HG02885 (cell line): Measurements from ENCODE around the gene DGCR8.
"Not testable (repeated sequence)": the region's sequence is repeated elsewhere in the genome, so short reads cannot be mapped to it uniquely, and the experiment has no call there.

ENCODE experiments used
- ATAC-seq: cut with Tn5 transposase; IDR thresholded peaks from one replicate; pipeline ENCODE4 v1.9.1; 2021; ENCODE audit warnings: mild to moderate bottlenecking; ENCODE audit not compliant: unreplicated experiment, poor library complexity

Gene DGCR8

DNA sequence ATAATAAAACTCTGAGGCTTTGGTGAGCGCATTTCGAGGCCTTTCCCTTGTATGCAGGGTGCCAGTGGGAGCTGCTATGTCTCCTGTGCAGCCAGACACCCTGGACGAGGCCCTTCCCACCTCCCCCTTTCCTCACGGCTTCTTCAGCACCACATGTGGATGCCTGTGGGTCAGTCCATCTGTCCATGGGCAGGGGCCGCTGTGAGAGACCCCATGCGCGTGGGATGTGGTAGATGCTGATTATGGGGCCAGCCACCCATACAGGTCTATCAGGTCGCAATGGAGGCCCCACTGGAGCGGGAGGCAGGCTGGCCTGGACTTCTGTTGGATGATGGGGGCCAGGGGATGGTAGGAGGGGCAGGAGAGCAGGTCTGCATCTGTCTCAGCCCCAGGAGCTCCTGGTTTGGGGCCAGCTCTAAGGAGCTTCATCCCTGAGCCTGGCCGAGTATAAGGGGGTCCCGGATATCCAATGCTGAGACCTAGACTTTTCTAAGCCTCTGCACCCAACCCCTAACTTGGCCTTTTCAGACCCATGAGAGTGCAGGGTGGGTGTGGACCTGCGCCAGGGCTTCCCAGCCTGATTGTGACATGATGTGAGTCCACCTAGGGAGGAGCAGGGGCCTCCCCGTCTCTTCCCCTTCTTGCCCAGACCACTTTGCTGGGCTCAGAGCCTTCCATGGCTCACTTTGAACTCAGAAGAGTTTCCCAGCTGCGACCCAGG, 14.0 kb upstream of the DGCR8 start:
- ATAC-seq: no peak

DNA sequence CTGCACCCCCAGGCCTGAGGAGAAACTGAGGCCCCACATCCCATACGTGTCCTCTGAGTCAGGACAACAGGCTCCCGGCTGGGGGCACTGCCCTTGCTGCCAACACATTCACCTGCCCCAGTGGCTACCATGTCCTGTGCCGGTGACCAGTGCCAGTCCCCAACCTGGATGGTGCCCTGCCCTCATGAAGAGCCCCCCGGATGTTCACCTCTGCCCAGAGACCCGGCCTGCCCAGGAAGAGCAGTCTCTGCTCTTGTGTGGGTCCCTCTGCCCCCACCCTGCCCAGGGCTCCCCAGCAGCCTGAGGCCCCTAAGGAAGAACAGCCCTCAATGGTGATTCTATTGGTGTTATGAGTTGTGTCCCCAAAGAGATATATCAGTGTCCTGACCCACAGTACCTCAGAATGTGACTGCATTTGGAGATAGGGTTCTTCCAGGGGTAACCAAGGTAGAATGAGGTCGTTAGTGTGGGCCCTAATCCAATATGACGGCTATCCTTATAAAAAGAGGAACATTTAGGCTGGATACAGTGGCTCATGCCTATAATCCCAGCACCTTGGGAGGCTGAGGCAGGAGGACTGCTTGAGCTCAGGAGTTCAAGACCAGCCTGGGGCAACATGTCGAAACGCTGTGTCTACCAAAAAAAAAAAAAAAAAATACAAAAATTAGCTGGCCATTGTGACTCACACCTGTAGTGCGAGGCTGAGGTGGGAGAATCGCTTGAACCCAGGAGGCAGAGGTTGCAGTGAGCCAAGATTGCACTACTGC, 13.2 kb upstream of the DGCR8 start:
- no peak for ATAC-seq

DNA sequence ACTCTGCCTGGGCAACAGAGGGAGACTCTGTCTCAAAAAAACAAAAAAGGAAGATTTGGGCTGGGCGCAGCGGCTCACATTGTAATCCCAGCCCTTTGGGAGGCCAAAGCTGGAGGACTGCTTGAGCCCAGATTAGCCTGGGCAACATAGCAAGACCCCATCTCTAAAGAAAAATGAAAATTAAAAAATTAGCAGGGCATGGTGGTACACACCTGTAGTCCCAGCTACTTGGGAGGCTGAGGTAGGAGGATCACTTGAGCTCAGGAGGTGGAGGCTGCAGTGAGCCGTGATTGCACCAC, 12.7 kb upstream of the DGCR8 start:
- ATAC-seq: not testable (repeated sequence)

- ATAC-seq: no peak
Measured at GRCh38 chr22:20068640-20069039, 11.4 kb upstream of the DGCR8 start.

DNA sequence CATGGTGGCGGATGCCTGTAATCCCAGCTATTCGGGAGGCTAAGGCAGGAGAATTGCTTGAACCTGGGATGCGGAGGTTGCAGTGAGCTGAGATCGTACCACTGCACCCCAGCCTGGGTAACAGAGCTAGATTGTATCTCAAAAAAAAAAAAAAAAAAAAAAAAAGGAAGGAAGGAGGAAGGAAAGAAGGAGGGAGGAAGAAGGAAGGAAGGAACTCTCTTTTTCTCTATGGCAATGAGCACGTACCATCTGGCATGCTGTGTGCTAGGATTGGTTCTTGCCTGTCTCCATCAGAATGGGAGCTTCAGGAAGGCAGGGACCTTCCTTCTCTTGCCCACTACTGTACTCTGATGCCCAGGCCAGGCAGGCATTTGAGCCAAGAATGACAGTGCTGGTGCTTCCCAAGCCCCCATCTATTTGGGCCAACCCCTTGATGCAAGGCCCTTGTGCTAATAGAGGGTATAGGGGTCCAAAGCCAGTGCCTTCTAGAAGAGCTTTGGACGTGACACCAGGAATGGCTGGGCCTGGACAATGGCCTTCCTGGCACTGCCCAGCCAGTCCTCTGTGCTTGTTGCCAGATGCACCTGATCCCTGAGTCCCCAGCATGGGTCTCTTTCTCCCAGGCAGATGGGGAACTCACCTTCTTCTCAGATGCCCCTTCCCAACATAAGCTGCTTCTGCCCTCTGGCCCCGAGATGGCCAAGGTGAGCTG, 10.6 kb upstream of the DGCR8 start:
- no peak for ATAC-seq

GRCh38 chr22:20071524-20071972, 8.5 kb upstream of the DGCR8 start:
- ATAC-seq: no peak

DNA sequence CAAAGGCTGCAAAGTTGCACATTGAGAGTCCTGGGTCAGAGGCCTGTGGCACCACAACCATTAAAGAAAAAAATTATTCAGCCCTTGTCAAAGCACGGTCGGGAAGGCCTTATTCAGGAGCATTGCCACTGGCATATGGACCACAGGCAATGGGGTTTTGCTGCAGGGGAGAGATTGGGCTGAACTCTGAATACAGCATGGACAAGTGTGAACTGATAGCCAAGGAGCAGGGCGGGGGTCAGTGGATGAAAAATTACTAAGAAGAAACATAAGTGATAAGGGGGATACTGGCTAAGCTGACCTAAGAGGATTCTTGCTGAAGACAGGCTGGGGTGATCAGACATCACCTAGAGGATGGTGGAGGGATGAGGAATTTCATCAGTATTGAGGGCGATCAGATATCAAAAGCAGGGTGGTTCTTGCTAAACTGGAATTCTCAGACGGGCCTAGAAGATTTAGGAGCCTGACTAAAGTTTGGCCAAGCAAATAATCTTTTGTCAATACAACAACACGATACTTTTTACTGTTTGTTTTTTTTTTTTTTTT, 3.3 kb upstream of the DGCR8 start:
- no peak for ATAC-seq

GRCh38 chr22:20080445-20080775, 369 bp downstream of the DGCR8 start:
- ATAC-seq: peak; percentile 68

DNA sequence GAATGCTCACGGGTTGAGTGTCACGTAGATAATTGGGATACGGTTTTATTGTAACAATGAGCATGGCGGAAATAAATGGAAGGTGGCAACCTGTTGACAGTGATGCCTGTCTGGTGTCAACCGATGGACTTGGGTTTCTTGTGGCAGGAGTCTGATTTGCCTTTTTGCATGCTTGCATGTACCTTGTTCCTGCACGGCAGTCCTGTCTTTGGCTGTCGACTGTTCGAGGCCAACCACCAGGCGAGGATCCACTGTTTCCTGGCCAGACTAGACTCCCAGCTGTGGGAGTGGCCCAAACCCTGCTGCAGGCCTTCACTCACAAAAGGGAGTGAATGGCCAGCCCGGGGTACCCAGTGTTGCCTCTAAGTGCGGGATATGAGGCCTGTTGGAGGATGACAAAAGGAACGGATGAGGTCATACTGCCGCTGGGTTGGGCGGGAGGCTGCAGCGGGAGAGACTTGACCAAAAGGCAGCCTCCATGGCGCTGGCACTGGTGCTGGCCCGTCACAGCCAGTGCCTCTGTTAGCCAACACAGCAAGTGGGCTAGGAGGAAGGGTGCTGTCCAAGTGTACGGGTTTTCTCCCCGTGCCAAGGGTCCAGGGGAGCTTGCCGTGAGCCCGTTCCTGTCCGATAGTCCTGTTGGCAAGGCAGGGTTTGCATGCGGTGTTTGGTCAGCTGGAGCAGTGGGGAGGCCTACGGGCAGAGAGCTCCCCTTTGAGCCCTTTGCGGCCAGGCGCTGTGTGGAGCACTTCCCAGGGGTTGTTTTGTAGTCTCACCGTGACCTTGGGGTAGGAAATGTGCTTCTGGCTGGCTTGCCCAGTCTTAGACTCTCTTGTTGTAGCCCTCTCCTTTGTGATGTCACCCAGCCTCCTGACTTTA, 974 bp downstream of the DGCR8 start:
- ATAC-seq: no peak

DNA sequence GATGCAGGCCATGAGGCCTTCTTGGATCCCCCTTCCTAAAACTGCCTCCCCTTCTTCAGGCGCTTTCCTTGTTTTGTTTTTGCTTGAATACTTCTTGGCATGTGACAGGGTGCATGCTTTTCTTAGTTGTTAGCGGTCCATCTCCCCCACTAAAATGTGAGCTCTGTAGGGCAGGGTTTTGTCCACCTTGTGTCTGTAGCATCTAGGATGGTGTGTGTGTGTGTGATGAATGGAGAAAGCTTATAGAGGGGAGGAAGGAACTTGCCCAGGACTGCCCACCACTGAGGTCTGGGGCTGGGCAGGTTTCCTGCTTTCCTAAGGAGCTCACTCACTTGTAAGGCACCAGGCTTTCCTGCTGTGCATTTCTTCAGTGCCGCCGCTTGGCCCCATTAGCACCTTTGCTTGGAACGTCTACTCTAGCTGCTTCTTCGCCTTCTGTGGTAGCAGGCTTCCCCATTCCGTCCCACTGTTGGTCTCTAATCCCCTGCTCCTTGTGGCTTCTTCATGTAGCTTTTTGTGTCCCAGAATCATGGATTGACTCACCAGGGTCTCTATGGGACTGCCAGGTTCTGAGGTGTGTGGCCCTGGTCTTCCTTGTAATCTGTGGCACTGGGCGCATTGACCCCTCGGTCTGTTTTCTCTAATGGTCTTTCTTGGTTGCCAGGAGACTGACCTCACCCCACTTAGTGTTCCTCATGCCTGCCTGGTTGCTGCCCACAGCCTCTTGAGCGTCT, 3.3 kb downstream of the DGCR8 start:
- no peak for ATAC-seq

- no peak for ATAC-seq
Measured at GRCh38 chr22:20083891-20084546, 4.0 kb downstream of the DGCR8 start.

GRCh38 chr22:20084547-20085413, 4.7 kb downstream of the DGCR8 start:
- ATAC-seq: no peak

- ATAC-seq: no peak
Measured at GRCh38 chr22:20085651-20086050, 5.6 kb downstream of the DGCR8 start.

DNA sequence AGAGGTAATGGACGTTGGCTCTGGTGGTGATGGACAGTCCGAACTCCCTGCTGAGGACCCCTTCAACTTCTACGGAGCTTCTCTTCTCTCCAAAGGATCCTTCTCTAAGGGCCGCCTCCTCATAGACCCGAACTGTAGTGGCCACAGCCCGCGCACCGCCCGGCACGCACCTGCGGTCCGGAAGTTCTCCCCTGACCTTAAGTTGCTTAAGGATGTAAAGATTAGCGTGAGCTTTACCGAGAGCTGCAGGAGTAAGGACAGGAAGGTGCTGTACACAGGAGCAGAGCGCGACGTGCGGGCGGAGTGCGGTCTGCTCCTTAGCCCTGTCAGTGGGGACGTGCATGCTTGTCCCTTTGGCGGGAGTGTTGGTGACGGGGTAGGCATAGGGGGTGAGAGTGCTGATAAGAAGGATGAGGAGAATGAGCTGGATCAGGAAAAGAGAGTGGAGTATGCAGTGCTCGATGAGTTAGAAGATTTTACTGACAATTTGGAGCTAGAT, 6.1 kb downstream of the DGCR8 start:
- ATAC-seq: no peak

- no peak for ATAC-seq
Measured at GRCh38 chr22:20086763-20087162, 6.7 kb downstream of the DGCR8 start.

GRCh38 chr22:20087319-20088262, 7.5 kb downstream of the DGCR8 start:
- no peak for ATAC-seq

DNA sequence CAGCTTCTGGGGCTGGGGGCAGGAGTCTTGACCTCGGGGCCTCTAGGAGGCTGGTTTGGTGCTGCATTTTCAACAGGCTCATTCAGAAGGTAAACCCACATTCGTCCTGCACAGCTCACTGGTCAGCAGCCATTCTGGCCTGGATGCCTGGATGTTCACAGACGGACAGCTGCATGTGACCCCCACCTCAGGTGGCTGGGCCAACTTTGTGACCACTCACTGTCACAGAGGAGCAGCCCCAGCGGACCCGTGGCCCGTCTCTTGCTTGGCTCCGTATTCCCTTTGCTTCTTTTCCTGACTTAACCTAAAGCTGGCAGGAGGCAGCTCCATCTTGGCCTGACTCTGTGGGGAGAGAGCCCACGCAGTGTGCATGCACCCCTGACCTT, 8.2 kb downstream of the DGCR8 start:
- no peak for ATAC-seq
